WTC11 (cell line): Measurements from ENCODE around the gene PLXND1. TPM values are rescaled to one million over a fixed set of nuclear protein-coding genes. Genes with fewer than 3 reads are reported as not detected.

ENCODE experiments used
- ATAC-seq: fragments of 200-7000 bp; cut with Tn5 transposase; 2 replicates; pipeline ENCODE4 v1.10.0; 2021; ENCODE audit warnings: mild to moderate bottlenecking, moderate library complexity
- CTCF ChIA-PET: fragments of 300-600 bp; sonication (Branson Sonifier 250); formaldehyde crosslinking; loops from one replicate; lab custom pipeline; 2021; ENCODE audit warnings: antibody characterized with exemption; lab: Charles Lee
- POLR2A ChIA-PET: fragments of 350-600 bp; sonication (Branson Sonifier 250); formaldehyde crosslinking; loops from one replicate; lab custom pipeline; 2021; ENCODE audit warnings: antibody characterized with exemption; lab: Charles Lee
- DNase-seq: peaks from one replicate; pipeline ENCODE4 v3.0.0; 2021; ENCODE audit warnings: low spot score
- H3K27ac Mint-ChIP-seq: 2 replicates; pipeline ENCODE4 v1.8.0; 2021; ENCODE audit warnings: mixed read lengths
- H3K27me3 Mint-ChIP-seq: 2 replicates; pipeline ENCODE4 v1.8.0; 2021; ENCODE audit warnings: low read depth, mild to moderate bottlenecking, moderate library complexity, mixed read lengths
- H3K36me3 Mint-ChIP-seq: 2 replicates; pipeline ENCODE4 v1.8.0; 2021; ENCODE audit warnings: mixed read lengths
- H3K4me1 Mint-ChIP-seq: 2 replicates; pipeline ENCODE4 v1.8.0; 2022; ENCODE audit warnings: mixed read lengths
- H3K4me3 Mint-ChIP-seq: 2 replicates; pipeline ENCODE4 v1.8.0; 2021; ENCODE audit warnings: mild to moderate bottlenecking, moderate library complexity, mixed read lengths
- H3K9me3 Mint-ChIP-seq: 2 replicates; pipeline ENCODE4 v1.8.0; 2021; ENCODE audit warnings: mixed read lengths
- ATF1 ChIP-seq: sonication (generic); formaldehyde crosslinking; IDR thresholded peaks from 2 replicates; pipeline ENCODE4 v1.8.1; 2023; ENCODE audit warnings: mild to moderate bottlenecking, moderate library complexity, missing genetic modification reagents
- ELF4 ChIP-seq: sonication (generic); formaldehyde crosslinking; IDR thresholded peaks from 2 replicates; pipeline ENCODE4 v1.8.1; 2022; ENCODE audit warnings: low read depth, mild to moderate bottlenecking, moderate library complexity, missing genetic modification reagents
- JUN ChIP-seq: sonication (generic); formaldehyde crosslinking; IDR thresholded peaks from 2 replicates; pipeline ENCODE4 v1.8.0; 2023; ENCODE audit warnings: mild to moderate bottlenecking, missing genetic modification reagents
- KAT7 ChIP-seq: sonication (generic); formaldehyde crosslinking; IDR thresholded peaks from 2 replicates; pipeline ENCODE4 v1.8.1; 2023; ENCODE audit warnings: missing genetic modification reagents, mild to moderate bottlenecking, borderline replicate concordance
- NFATC4 ChIP-seq: fragments of 250-450 bp; sonication (Bioruptor Pico); IDR thresholded peaks from 2 replicates; pipeline ENCODE4 v1.9.0; 2021; ENCODE audit warnings: mild to moderate bottlenecking
- RELA ChIP-seq: sonication (generic); formaldehyde crosslinking; IDR thresholded peaks from 2 replicates; pipeline ENCODE4 v1.8.1; 2022; ENCODE audit warnings: missing genetic modification reagents, mild to moderate bottlenecking, borderline replicate concordance
- SMAD4 ChIP-seq: sonication (generic); formaldehyde crosslinking; IDR thresholded peaks from 2 replicates; pipeline ENCODE4 v1.8.0; 2022; ENCODE audit warnings: mild to moderate bottlenecking, missing genetic modification reagents
- TCF7 ChIP-seq: sonication (generic); formaldehyde crosslinking; IDR thresholded peaks from 2 replicates; pipeline ENCODE4 v1.8.0; 2022; ENCODE audit warnings: mild to moderate bottlenecking, low read depth, missing genetic modification reagents, moderate library complexity
- ZBTB21 ChIP-seq: sonication (generic); formaldehyde crosslinking; IDR thresholded peaks from 2 replicates; pipeline ENCODE4 v1.8.1; 2023; ENCODE audit warnings: mild to moderate bottlenecking, missing genetic modification reagents, borderline replicate concordance
- ZNF219 ChIP-seq: sonication (generic); formaldehyde crosslinking; IDR thresholded peaks from 2 replicates; pipeline ENCODE4 v1.8.0; 2023; ENCODE audit warnings: missing genetic modification reagents, mild to moderate bottlenecking, borderline replicate concordance
- ZNF232 ChIP-seq: sonication (generic); formaldehyde crosslinking; IDR thresholded peaks from 2 replicates; pipeline ENCODE4 v1.8.0; 2022; ENCODE audit warnings: mild to moderate bottlenecking, missing genetic modification reagents
- ZNF423 ChIP-seq: fragments of 250-450 bp; sonication (Bioruptor Pico); IDR thresholded peaks from 2 replicates; pipeline ENCODE4 v2.1.2; 2022; ENCODE audit warnings: mild to moderate bottlenecking, moderate library complexity
- total RNA-seq: library from RNA; stranded (reverse); gene quantifications from 3 replicates; pipeline ENCODE4 v1.2.3, GENCODE V29; 2021
- TF ChIP-seq, protein P1 (sequence below): sonication (generic); formaldehyde crosslinking; IDR thresholded peaks from 2 replicates; pipeline ENCODE4 v1.8.0; 2023; ENCODE audit warnings: missing genetic modification reagents
- TF ChIP-seq, protein P2 (sequence below): sonication (generic); formaldehyde crosslinking; IDR thresholded peaks from 2 replicates; pipeline ENCODE4 v1.8.1; 2022; ENCODE audit warnings: missing genetic modification reagents, borderline replicate concordance
- TF ChIP-seq, protein P3 (sequence below): fragments of 250-450 bp; sonication (Bioruptor Pico); IDR thresholded peaks from 2 replicates; pipeline ENCODE4 v1.9.0; 2021; ENCODE audit warnings: moderate library complexity, mild to moderate bottlenecking, inconsistent platforms, borderline replicate concordance
- TF ChIP-seq, protein P4 (sequence below): sonication (generic); formaldehyde crosslinking; IDR thresholded peaks from 2 replicates; pipeline ENCODE4 v1.8.1; 2022; ENCODE audit warnings: low read depth, missing genetic modification reagents, borderline replicate concordance
- TF ChIP-seq, protein P5 (sequence below): fragments of 250-450 bp; sonication (Bioruptor Pico); IDR thresholded peaks from 2 replicates; pipeline ENCODE4 v2.1.2; 2022; ENCODE audit warnings: mild to moderate bottlenecking, moderate library complexity
- TF ChIP-seq, protein P6 (sequence below): sonication (generic); formaldehyde crosslinking; conservative IDR thresholded peaks from 2 replicates; pipeline ENCODE4 v1.8.1; 2022; ENCODE audit warnings: mild to moderate bottlenecking, missing genetic modification reagents
- TF ChIP-seq, protein P7 (sequence below): fragments of 250-450 bp; sonication (Bioruptor Pico); IDR thresholded peaks from 2 replicates; pipeline ENCODE4 v1.9.0; 2021; ENCODE audit warnings: mild to moderate bottlenecking, borderline replicate concordance
- TF ChIP-seq, protein P8 (sequence below): sonication (generic); formaldehyde crosslinking; IDR thresholded peaks from 2 replicates; pipeline ENCODE4 v1.8.1; 2023; ENCODE audit warnings: mild to moderate bottlenecking, missing genetic modification reagents, moderate library complexity

PLXND1 gene
- total RNA-seq, 1 experiment from 2014 or later = 56.7 TPM

DNA sequence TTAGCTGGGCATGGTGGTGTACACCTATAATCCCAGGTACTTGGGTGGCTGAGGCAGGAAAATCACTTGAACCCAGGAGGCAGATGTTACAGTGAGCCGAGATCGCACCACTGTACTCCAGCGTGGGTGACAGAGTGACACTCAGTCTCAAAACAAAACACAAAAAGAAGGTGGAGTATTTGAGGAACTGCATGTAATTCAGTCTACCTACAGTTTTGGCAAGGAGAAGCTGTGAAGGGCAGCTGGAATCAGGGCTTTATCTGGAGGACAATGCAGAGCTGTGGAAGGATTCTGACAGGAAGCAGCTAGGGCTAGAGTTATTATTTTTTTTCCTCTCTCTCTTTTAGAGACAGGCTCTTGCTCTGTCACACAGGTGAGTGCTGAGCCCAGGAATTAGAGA lies 56.7 kb downstream of the PLXND1 start:
- TF ChIP-seq ZNF232 = no peak
- TF ChIP-seq, protein P1, sequence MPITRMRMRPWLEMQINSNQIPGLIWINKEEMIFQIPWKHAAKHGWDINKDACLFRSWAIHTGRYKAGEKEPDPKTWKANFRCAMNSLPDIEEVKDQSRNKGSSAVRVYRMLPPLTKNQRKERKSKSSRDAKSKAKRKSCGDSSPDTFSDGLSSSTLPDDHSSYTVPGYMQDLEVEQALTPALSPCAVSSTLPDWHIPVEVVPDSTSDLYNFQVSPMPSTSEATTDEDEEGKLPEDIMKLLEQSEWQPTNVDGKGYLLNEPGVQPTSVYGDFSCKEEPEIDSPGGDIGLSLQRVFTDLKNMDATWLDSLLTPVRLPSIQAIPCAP (CRISPR knock-in tag) = no peak
- TF ChIP-seq ATF1 (CRISPR knock-in tag) = no peak
- no peak for TF ChIP-seq KAT7 (CRISPR knock-in tag)
- TF ChIP-seq RELA = no peak
- TF ChIP-seq, protein P2, sequence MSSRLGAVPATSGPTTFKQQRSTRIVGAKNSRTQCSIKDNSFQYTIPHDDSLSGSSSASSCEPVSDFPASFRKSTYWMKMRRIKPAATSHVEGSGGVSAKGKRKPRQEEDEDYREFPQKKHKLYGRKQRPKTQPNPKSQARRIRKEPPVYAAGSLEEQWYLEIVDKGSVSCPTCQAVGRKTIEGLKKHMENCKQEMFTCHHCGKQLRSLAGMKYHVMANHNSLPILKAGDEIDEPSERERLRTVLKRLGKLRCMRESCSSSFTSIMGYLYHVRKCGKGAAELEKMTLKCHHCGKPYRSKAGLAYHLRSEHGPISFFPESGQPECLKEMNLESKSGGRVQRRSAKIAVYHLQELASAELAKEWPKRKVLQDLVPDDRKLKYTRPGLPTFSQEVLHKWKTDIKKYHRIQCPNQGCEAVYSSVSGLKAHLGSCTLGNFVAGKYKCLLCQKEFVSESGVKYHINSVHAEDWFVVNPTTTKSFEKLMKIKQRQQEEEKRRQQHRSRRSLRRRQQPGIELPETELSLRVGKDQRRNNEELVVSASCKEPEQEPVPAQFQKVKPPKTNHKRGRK (CRISPR knock-in tag) = no peak
- no peak for TF ChIP-seq ELF4 (CRISPR knock-in tag)
- TF ChIP-seq, protein P3, sequence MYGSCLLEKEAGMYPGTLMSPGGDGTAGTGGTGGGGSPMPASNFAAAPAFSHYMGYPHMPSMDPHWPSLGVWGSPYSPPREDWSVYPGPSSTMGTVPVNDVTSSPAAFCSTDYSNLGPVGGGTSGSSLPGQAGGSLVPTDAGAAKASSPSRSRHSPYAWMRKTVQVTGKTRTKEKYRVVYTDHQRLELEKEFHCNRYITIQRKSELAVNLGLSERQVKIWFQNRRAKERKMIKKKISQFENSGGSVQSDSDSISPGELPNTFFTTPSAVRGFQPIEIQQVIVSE (CRISPR knock-in tag) = no peak
- TF ChIP-seq, protein P4, sequence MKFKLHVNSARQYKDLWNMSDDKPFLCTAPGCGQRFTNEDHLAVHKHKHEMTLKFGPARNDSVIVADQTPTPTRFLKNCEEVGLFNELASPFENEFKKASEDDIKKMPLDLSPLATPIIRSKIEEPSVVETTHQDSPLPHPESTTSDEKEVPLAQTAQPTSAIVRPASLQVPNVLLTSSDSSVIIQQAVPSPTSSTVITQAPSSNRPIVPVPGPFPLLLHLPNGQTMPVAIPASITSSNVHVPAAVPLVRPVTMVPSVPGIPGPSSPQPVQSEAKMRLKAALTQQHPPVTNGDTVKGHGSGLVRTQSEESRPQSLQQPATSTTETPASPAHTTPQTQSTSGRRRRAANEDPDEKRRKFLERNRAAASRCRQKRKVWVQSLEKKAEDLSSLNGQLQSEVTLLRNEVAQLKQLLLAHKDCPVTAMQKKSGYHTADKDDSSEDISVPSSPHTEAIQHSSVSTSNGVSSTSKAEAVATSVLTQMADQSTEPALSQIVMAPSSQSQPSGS (CRISPR knock-in tag) = no peak
- TF ChIP-seq, protein P5, sequence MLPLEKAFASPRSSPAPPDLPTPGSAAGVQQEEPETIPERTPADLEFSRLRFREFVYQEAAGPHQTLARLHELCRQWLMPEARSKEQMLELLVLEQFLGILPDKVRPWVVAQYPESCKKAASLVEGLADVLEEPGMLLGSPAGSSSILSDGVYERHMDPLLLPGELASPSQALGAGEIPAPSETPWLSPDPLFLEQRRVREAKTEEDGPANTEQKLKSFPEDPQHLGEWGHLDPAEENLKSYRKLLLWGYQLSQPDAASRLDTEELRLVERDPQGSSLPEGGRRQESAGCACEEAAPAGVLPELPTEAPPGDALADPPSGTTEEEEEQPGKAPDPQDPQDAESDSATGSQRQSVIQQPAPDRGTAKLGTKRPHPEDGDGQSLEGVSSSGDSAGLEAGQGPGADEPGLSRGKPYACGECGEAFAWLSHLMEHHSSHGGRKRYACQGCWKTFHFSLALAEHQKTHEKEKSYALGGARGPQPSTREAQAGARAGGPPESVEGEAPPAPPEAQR (CRISPR knock-in tag) = no peak
- TF ChIP-seq ZNF423 (CRISPR knock-in tag) = no peak
- TF ChIP-seq, protein P6, sequence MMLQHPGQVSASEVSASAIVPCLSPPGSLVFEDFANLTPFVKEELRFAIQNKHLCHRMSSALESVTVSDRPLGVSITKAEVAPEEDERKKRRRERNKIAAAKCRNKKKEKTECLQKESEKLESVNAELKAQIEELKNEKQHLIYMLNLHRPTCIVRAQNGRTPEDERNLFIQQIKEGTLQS (CRISPR knock-in tag) = no peak
- TF ChIP-seq JUN = no peak
- no peak for TF ChIP-seq SMAD4 (CRISPR knock-in tag)
- TF ChIP-seq, protein P7, sequence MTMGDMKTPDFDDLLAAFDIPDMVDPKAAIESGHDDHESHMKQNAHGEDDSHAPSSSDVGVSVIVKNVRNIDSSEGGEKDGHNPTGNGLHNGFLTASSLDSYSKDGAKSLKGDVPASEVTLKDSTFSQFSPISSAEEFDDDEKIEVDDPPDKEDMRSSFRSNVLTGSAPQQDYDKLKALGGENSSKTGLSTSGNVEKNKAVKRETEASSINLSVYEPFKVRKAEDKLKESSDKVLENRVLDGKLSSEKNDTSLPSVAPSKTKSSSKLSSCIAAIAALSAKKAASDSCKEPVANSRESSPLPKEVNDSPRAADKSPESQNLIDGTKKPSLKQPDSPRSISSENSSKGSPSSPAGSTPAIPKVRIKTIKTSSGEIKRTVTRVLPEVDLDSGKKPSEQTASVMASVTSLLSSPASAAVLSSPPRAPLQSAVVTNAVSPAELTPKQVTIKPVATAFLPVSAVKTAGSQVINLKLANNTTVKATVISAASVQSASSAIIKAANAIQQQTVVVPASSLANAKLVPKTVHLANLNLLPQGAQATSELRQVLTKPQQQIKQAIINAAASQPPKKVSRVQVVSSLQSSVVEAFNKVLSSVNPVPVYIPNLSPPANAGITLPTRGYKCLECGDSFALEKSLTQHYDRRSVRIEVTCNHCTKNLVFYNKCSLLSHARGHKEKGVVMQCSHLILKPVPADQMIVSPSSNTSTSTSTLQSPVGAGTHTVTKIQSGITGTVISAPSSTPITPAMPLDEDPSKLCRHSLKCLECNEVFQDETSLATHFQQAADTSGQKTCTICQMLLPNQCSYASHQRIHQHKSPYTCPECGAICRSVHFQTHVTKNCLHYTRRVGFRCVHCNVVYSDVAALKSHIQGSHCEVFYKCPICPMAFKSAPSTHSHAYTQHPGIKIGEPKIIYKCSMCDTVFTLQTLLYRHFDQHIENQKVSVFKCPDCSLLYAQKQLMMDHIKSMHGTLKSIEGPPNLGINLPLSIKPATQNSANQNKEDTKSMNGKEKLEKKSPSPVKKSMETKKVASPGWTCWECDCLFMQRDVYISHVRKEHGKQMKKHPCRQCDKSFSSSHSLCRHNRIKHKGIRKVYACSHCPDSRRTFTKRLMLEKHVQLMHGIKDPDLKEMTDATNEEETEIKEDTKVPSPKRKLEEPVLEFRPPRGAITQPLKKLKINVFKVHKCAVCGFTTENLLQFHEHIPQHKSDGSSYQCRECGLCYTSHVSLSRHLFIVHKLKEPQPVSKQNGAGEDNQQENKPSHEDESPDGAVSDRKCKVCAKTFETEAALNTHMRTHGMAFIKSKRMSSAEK = no peak
- TF ChIP-seq ZNF219 (CRISPR knock-in tag) = no peak
- no peak for TF ChIP-seq ZBTB21
- no peak for TF ChIP-seq TCF7 (CRISPR knock-in tag)
- TF ChIP-seq, protein P8, sequence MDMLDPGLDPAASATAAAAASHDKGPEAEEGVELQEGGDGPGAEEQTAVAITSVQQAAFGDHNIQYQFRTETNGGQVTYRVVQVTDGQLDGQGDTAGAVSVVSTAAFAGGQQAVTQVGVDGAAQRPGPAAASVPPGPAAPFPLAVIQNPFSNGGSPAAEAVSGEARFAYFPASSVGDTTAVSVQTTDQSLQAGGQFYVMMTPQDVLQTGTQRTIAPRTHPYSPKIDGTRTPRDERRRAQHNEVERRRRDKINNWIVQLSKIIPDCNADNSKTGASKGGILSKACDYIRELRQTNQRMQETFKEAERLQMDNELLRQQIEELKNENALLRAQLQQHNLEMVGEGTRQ (CRISPR knock-in tag) = no peak
- TF ChIP-seq NFATC4 = no peak
- no peak for ATAC-seq
- Mint-ChIP-seq H3K27me3 (no peaks in the 10 kb centered on the region), H3K4me1 (peaks cover 16% of the 10 kb centered on the region), H3K36me3 (no peaks in the 10 kb centered on the region), H3K9me3 (no peaks in the 10 kb centered on the region), H3K27ac (no peak overlapping the region; the same call in 1 of the 2 replicates), H3K4me3 (no peak overlapping the region)
- DNase-seq = no peak
- ChIA-PET POLR2A (interaction anchor here (1.6 kb wide), 1 partner anchor 56 kb away, joined by 3 read pairs; no protein-coding TSS in a partner anchor), CTCF (no interaction called here)
